Liver (tissue), 3 donors: ENCODE results near the gene PDLIM1.

Experiments
- FOXA1 ChIP-seq: IDR thresholded peaks from 2 replicates; pipeline ENCODE4 v1.6.1; 2016; ENCODE audit warnings: antibody characterized with exemption
- GABPA ChIP-seq, 2 donors: IDR thresholded peaks in 1 of 2; conservative IDR thresholded peaks in 1 of 2; 2 replicates each; pipeline ENCODE4 v1.6.1; 2016; ENCODE audit warnings: antibody characterized with exemption in 2 of 2, mild to moderate bottlenecking in 1 of 2, moderate library complexity in 1 of 2
- JUND ChIP-seq, 2 donors: IDR thresholded peaks; 2 replicates each; pipeline ENCODE4 v1.6.1; 2016; ENCODE audit warnings: antibody characterized with exemption in 2 of 2
- RAD21 ChIP-seq, 2 donors: IDR thresholded peaks; 2 replicates each; pipeline ENCODE4 v1.6.1; 2016; ENCODE audit warnings: antibody characterized with exemption in 2 of 2, mild to moderate bottlenecking in 2 of 2
- RXRA ChIP-seq, 2 donors: IDR thresholded peaks; 2 replicates each; pipeline ENCODE4 v1.6.1; 2017 to 2018; ENCODE audit warnings: antibody characterized with exemption in 2 of 2, mild to moderate bottlenecking in 1 of 2
- SP1 ChIP-seq: IDR thresholded peaks from 2 replicates; pipeline ENCODE4 v1.6.1; 2018; ENCODE audit warnings: antibody characterized with exemption, mild to moderate bottlenecking
- TAF1 ChIP-seq: conservative IDR thresholded peaks from 2 replicates; pipeline ENCODE4 v1.6.1; 2016; ENCODE audit warnings: antibody characterized with exemption, mild to moderate bottlenecking
- YY1 ChIP-seq: IDR thresholded peaks from 2 replicates; pipeline ENCODE4 v1.6.1; 2016; ENCODE audit warnings: antibody characterized with exemption, mild to moderate bottlenecking
- TF ChIP-seq, protein P1 (sequence below): fragments of 150-350 bp; IDR thresholded peaks from 2 replicates; pipeline ENCODE4 v1.5.1; 2017; ENCODE audit warnings: improper control_type of control experiment, low read depth, low read length; ENCODE audit not compliant: missing input control
- TF ChIP-seq, protein P2 (sequence below): IDR thresholded peaks from 2 replicates; pipeline ENCODE4 v1.6.1; 2016; ENCODE audit warnings: antibody characterized with exemption
- TF ChIP-seq, protein P3 (sequence below): IDR thresholded peaks from 2 replicates; pipeline ENCODE4 v1.6.1; 2016; ENCODE audit warnings: antibody characterized with exemption
- TF ChIP-seq, protein P4 (sequence below): IDR thresholded peaks from 2 replicates; pipeline ENCODE4 v1.6.1; 2016; ENCODE audit warnings: antibody characterized with exemption, mild to moderate bottlenecking
- TF ChIP-seq, protein P5 (sequence below): IDR thresholded peaks from 2 replicates; pipeline ENCODE4 v1.6.1; 2016; ENCODE audit warnings: antibody characterized with exemption
- donor health status: healthy.
- donor health status: healthy.

DNA sequence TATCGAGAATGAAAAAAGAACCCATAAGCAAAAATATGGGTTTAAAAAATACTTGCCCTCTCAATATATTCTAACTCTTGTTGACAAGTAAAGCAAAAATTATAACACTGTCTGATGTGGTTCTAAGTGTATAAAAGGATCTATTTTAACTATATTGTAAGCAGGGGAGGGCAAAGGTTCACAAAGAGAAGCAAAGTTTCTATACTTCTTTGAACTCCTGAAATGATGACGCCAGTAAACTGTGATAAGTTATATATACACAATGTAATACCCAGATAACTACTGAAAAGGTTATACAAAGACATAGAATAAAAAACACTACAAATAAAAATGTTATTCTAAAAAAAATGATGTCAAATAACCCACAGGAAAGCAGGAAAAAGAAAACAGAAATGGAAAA is 37.1 kb downstream of the PDLIM1 start:
- TF ChIP-seq JUND (IDR thresholded peaks at IDR 0.05) (no peak), YY1 (no peak), TAF1 (no peak), RAD21 (IDR thresholded peaks at IDR 0.05) (no peak), SP1 (no peak), GABPA (IDR thresholded peaks at IDR 0.05 in 1 of 2, conservative IDR thresholded peaks at IDR 0.05 in 1 of 2) (no peak), RXRA (IDR thresholded peaks at IDR 0.05) (no peak), FOXA1 (no peak)
- TF ChIP-seq, protein P1, sequence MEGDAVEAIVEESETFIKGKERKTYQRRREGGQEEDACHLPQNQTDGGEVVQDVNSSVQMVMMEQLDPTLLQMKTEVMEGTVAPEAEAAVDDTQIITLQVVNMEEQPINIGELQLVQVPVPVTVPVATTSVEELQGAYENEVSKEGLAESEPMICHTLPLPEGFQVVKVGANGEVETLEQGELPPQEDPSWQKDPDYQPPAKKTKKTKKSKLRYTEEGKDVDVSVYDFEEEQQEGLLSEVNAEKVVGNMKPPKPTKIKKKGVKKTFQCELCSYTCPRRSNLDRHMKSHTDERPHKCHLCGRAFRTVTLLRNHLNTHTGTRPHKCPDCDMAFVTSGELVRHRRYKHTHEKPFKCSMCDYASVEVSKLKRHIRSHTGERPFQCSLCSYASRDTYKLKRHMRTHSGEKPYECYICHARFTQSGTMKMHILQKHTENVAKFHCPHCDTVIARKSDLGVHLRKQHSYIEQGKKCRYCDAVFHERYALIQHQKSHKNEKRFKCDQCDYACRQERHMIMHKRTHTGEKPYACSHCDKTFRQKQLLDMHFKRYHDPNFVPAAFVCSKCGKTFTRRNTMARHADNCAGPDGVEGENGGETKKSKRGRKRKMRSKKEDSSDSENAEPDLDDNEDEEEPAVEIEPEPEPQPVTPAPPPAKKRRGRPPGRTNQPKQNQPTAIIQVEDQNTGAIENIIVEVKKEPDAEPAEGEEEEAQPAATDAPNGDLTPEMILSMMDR = no peak
- TF ChIP-seq, protein P2, sequence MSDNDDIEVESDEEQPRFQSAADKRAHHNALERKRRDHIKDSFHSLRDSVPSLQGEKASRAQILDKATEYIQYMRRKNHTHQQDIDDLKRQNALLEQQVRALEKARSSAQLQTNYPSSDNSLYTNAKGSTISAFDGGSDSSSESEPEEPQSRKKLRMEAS = no peak
- TF ChIP-seq, protein P3, sequence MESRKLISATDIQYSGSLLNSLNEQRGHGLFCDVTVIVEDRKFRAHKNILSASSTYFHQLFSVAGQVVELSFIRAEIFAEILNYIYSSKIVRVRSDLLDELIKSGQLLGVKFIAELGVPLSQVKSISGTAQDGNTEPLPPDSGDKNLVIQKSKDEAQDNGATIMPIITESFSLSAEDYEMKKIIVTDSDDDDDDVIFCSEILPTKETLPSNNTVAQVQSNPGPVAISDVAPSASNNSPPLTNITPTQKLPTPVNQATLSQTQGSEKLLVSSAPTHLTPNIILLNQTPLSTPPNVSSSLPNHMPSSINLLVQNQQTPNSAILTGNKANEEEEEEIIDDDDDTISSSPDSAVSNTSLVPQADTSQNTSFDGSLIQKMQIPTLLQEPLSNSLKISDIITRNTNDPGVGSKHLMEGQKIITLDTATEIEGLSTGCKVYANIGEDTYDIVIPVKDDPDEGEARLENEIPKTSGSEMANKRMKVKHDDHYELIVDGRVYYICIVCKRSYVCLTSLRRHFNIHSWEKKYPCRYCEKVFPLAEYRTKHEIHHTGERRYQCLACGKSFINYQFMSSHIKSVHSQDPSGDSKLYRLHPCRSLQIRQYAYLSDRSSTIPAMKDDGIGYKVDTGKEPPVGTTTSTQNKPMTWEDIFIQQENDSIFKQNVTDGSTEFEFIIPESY = no peak
- TF ChIP-seq, protein P4, sequence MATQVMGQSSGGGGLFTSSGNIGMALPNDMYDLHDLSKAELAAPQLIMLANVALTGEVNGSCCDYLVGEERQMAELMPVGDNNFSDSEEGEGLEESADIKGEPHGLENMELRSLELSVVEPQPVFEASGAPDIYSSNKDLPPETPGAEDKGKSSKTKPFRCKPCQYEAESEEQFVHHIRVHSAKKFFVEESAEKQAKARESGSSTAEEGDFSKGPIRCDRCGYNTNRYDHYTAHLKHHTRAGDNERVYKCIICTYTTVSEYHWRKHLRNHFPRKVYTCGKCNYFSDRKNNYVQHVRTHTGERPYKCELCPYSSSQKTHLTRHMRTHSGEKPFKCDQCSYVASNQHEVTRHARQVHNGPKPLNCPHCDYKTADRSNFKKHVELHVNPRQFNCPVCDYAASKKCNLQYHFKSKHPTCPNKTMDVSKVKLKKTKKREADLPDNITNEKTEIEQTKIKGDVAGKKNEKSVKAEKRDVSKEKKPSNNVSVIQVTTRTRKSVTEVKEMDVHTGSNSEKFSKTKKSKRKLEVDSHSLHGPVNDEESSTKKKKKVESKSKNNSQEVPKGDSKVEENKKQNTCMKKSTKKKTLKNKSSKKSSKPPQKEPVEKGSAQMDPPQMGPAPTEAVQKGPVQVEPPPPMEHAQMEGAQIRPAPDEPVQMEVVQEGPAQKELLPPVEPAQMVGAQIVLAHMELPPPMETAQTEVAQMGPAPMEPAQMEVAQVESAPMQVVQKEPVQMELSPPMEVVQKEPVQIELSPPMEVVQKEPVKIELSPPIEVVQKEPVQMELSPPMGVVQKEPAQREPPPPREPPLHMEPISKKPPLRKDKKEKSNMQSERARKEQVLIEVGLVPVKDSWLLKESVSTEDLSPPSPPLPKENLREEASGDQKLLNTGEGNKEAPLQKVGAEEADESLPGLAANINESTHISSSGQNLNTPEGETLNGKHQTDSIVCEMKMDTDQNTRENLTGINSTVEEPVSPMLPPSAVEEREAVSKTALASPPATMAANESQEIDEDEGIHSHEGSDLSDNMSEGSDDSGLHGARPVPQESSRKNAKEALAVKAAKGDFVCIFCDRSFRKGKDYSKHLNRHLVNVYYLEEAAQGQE = no peak
- TF ChIP-seq, protein P5, sequence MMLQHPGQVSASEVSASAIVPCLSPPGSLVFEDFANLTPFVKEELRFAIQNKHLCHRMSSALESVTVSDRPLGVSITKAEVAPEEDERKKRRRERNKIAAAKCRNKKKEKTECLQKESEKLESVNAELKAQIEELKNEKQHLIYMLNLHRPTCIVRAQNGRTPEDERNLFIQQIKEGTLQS = no peak
